ENCODE measurements around the gene GRID1.

The GRID1 gene

DNA sequence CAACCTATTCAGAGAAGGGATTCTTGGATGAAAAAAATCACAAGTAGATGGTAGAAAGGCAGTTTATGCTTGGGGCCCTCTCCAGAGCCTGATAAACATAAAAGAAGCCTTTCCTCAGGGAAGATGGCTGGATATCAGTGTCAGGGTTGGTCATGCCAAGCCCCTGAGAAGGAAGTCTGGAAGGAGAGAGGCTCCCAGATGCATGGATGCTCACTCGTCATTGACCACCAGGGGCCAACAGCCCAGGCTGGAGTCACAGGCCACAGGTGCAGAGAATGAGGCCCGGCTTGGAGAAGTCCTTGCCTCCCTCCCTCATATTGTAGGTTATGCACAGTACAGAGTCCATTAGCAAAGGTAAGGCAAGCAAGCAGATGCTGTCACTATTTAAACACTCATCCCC is 506.7 kb downstream of the GRID1 start:
- Histone ChIP-seq H3K9ac (ENCODE audit: low read length) (no peak overlapping the region), H4K8ac (ENCODE audit: low read length) (no peak overlapping the region), H3K27ac (ENCODE audit: low read length, poor library complexity, severe bottlenecking) (no peak overlapping the region), H3K4ac (ENCODE audit: low read depth in 1 of 2, low read length in 2 of 2) (no peak overlapping the region), H3K27me3 (ENCODE audit: control insufficient read depth in 1 of 2, insufficient read depth in 1 of 2, low read length in 2 of 2) (no peaks in the 10 kb centered on the region), H2BK5ac (ENCODE audit: low read depth, low read length, poor library complexity, severe bottlenecking) (no peak overlapping the region), H3K9me3 (ENCODE audit: control insufficient read depth, low read length) (peaks cover 6% of the 10 kb centered on the region), H2AFZ (ENCODE audit: low read depth, low read length) (no peak overlapping the region), H3K36me3 (ENCODE audit: control insufficient read depth in 1 of 2, insufficient read depth in 2 of 2, low read depth in 1 of 2, low read length in 2 of 2) (no peaks in the 10 kb centered on the region), H3K4me1 (ENCODE audit: control insufficient read depth, insufficient read depth, low read depth, low read length) (no peaks in the 10 kb centered on the region), H3K79me1 (replicated peaks; ENCODE audit: low read length, poor library complexity, severe bottlenecking) (no peaks in the 10 kb centered on the region), H2AK5ac (ENCODE audit: low read length, severe bottlenecking) (no peak overlapping the region), H3K23ac (ENCODE audit: low read length in 2 of 2) (no peak overlapping the region), H4K91ac (ENCODE audit: low read length) (no peak overlapping the region), H3K4me2 (ENCODE audit: low read length, poor library complexity, severe bottlenecking) (no peak overlapping the region), H3K18ac (ENCODE audit: low read depth in 1 of 2, low read length in 2 of 2) (no peak overlapping the region), H3K4me3 (ENCODE audit: insufficient read depth in 1 of 2, low read depth in 1 of 2, low read length in 2 of 2) (no peak overlapping the region), H3K14ac (ENCODE audit: low read length in 2 of 2) (no peak overlapping the region), H2BK12ac (ENCODE audit: low read length in 2 of 2) (no peak overlapping the region), H2BK15ac (ENCODE audit: low read depth, poor library complexity, severe bottlenecking) (peak overlapping the region; percentile 3), H2BK120ac (ENCODE audit: low read depth, low read length) (no peak overlapping the region)
- WGBS = 64% methylated on average over 2 of the region's 2 CpGs
- DNase-seq = no peak

DNA sequence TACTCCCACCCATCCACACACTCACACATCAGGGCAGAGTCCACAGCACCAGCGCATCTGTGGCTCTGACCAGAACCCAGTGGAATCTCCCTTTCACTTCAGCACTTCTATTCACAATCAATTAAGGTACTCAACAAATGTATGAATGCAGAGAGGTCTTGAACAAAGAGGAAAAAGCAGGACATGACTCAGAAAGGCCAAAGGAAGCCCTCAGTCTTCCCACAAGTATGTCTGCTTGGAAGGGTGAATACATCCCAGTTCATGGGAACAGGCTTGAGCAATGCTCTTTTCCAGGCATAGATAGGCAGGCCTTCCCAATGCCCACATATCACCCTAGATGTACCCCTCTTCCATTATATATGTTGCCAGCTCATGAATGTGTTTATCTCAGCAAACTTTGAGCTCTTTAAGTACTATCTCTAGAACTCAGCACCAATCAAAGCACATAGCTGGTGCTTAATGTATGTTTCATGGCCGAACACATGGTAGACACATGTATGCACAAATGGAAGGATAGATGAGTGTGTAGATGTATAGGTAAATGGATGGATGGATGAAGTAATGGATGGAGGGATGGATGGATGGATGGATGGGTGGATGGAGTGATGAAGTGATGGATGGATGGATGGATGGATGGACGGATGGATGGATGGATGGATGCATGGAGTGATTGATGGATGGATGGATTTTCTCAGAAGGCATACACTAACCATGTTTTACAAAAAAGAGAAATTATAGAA is 507.6 kb downstream of the GRID1 start:
- Histone ChIP-seq H3K27ac (ENCODE audit: low read length, poor library complexity, severe bottlenecking) (no peak overlapping the region), H3K23ac (ENCODE audit: low read length in 2 of 2) (no peak overlapping the region), H4K8ac (ENCODE audit: low read length) (no peak overlapping the region), H2BK15ac (ENCODE audit: low read depth, poor library complexity, severe bottlenecking) (no peak overlapping the region), H2BK5ac (ENCODE audit: low read depth, low read length, poor library complexity, severe bottlenecking) (no peak overlapping the region), H3K4me2 (ENCODE audit: low read length, poor library complexity, severe bottlenecking) (no peak overlapping the region), H3K4ac (ENCODE audit: low read depth in 1 of 2, low read length in 2 of 2) (no peak overlapping the region), H3K4me3 (ENCODE audit: insufficient read depth in 1 of 2, low read depth in 1 of 2, low read length in 2 of 2) (no peak overlapping the region), H3K9me3 (ENCODE audit: control insufficient read depth, low read length) (peaks cover 6% of the 10 kb centered on the region), H2AK5ac (ENCODE audit: low read length, severe bottlenecking) (no peak overlapping the region), H4K91ac (ENCODE audit: low read length) (no peak overlapping the region), H3K4me1 (ENCODE audit: control insufficient read depth, insufficient read depth, low read depth, low read length) (no peaks in the 10 kb centered on the region), H3K27me3 (ENCODE audit: control insufficient read depth in 1 of 2, insufficient read depth in 1 of 2, low read length in 2 of 2) (no peaks in the 10 kb centered on the region), H2AFZ (ENCODE audit: low read depth, low read length) (no peak overlapping the region), H2BK12ac (ENCODE audit: low read length in 2 of 2) (no peak overlapping the region), H3K14ac (ENCODE audit: low read length in 2 of 2) (no peak overlapping the region), H2BK120ac (ENCODE audit: low read depth, low read length) (no peak overlapping the region), H3K79me1 (replicated peaks; ENCODE audit: low read length, poor library complexity, severe bottlenecking) (no peaks in the 10 kb centered on the region), H3K18ac (ENCODE audit: low read depth in 1 of 2, low read length in 2 of 2) (no peak overlapping the region), H3K9ac (ENCODE audit: low read length) (no peak overlapping the region), H3K36me3 (ENCODE audit: control insufficient read depth in 1 of 2, insufficient read depth in 2 of 2, low read depth in 1 of 2, low read length in 2 of 2) (no peaks in the 10 kb centered on the region)
- DNase-seq = peak; percentile 8
- WGBS = 95% methylated on average over 3 of the region's 3 CpGs

DNA sequence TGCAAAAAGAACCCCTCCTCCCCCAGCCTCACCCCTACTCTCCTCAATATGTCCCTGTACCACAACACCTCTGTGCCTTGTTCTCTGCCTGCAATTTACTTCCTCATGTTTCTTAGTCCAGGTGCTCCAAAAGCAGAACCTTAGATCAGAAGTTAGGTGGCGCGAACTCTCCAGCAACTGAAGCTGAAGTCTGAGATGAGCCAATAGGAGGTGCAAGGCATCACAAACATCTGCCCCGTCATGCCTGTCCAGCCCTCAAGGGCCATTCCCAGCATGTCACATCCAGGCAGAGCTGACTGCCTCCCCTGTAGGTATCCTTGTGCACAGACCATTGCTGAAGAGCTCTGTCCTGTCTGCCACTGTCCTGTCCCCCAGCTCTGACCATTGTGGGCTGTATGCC is 508.8 kb downstream of the GRID1 start:
- no peaks in the 10 kb centered on the region for H3K4me1 ChIP-seq (ENCODE audit: control insufficient read depth, insufficient read depth, low read depth, low read length)
- no peaks in the 10 kb centered on the region for H3K36me3 ChIP-seq (ENCODE audit: control insufficient read depth in 1 of 2, insufficient read depth in 2 of 2, low read depth in 1 of 2, low read length in 2 of 2)
- H3K4me3 ChIP-seq (ENCODE audit: insufficient read depth in 1 of 2, low read depth in 1 of 2, low read length in 2 of 2) = no peak overlapping the region
- no peaks in the 10 kb centered on the region for H3K27me3 ChIP-seq (ENCODE audit: control insufficient read depth in 1 of 2, insufficient read depth in 1 of 2, low read length in 2 of 2)
- no peak overlapping the region for H3K18ac ChIP-seq (ENCODE audit: low read depth in 1 of 2, low read length in 2 of 2)
- peaks cover 6% of the 10 kb centered on the region for H3K9me3 ChIP-seq (ENCODE audit: control insufficient read depth, low read length)
- 97% methylated on average over 3 of the region's 3 CpGs for WGBS
- no peak overlapping the region for H2AK5ac ChIP-seq (ENCODE audit: low read length, severe bottlenecking)
- no peak overlapping the region for H3K14ac ChIP-seq (ENCODE audit: low read length in 2 of 2)
- H2BK12ac ChIP-seq (ENCODE audit: low read length in 2 of 2) = no peak overlapping the region
- no peak overlapping the region for H2BK5ac ChIP-seq (ENCODE audit: low read depth, low read length, poor library complexity, severe bottlenecking)
- no peaks in the 10 kb centered on the region for H3K79me1 ChIP-seq (replicated peaks; ENCODE audit: low read length, poor library complexity, severe bottlenecking)
- no peak overlapping the region for H4K91ac ChIP-seq (ENCODE audit: low read length)
- no peak overlapping the region for H4K8ac ChIP-seq (ENCODE audit: low read length)
- no peak overlapping the region for H3K23ac ChIP-seq (ENCODE audit: low read length in 2 of 2)
- no peak overlapping the region for H3K4me2 ChIP-seq (ENCODE audit: low read length, poor library complexity, severe bottlenecking)
- no peak overlapping the region for H2BK15ac ChIP-seq (ENCODE audit: low read depth, poor library complexity, severe bottlenecking)
- DNase-seq = no peak
- H2AFZ ChIP-seq (ENCODE audit: low read depth, low read length) = no peak overlapping the region
- H2BK120ac ChIP-seq (ENCODE audit: low read depth, low read length) = no peak overlapping the region
- no peak overlapping the region for H3K27ac ChIP-seq (ENCODE audit: low read length, poor library complexity, severe bottlenecking)
- no peak overlapping the region for H3K9ac ChIP-seq (ENCODE audit: low read length)
- no peak overlapping the region for H3K4ac ChIP-seq (ENCODE audit: low read depth in 1 of 2, low read length in 2 of 2)

DNA sequence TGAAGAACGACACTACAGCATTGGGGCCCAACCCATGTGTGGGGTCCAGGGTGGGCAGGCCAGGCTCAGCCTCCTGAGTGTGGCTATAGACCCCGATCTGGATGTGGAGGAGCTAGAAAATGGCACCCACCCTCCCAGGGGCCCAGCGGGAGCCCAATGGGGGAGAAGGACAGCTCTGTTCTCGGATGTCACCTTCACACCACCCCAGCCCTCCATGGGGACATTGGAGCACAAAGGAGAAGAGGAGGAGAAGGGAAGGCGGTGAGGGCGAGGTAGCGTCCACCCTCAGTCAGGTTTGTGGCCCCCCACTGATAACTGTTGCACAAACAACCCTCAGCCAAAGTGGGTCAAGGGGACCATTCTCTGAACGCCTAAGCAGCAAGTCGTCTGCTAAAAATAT is 509.3 kb downstream of the GRID1 start:
- Histone ChIP-seq H3K36me3 (ENCODE audit: control insufficient read depth in 1 of 2, insufficient read depth in 2 of 2, low read depth in 1 of 2, low read length in 2 of 2) (no peaks in the 10 kb centered on the region), H3K18ac (ENCODE audit: low read depth in 1 of 2, low read length in 2 of 2) (no peak overlapping the region), H4K91ac (ENCODE audit: low read length) (no peak overlapping the region), H3K27ac (ENCODE audit: low read length, poor library complexity, severe bottlenecking) (no peak overlapping the region), H2BK12ac (ENCODE audit: low read length in 2 of 2) (no peak overlapping the region), H4K8ac (ENCODE audit: low read length) (no peak overlapping the region), H3K23ac (ENCODE audit: low read length in 2 of 2) (no peak overlapping the region), H3K79me1 (replicated peaks; ENCODE audit: low read length, poor library complexity, severe bottlenecking) (no peaks in the 10 kb centered on the region), H3K9ac (ENCODE audit: low read length) (no peak overlapping the region), H2AK5ac (ENCODE audit: low read length, severe bottlenecking) (no peak overlapping the region), H2BK15ac (ENCODE audit: low read depth, poor library complexity, severe bottlenecking) (no peak overlapping the region), H3K4me1 (ENCODE audit: control insufficient read depth, insufficient read depth, low read depth, low read length) (no peaks in the 10 kb centered on the region), H3K4me3 (ENCODE audit: insufficient read depth in 1 of 2, low read depth in 1 of 2, low read length in 2 of 2) (no peak overlapping the region), H2AFZ (ENCODE audit: low read depth, low read length) (no peak overlapping the region), H3K4ac (ENCODE audit: low read depth in 1 of 2, low read length in 2 of 2) (no peak overlapping the region), H3K27me3 (ENCODE audit: control insufficient read depth in 1 of 2, insufficient read depth in 1 of 2, low read length in 2 of 2) (no peaks in the 10 kb centered on the region), H3K9me3 (ENCODE audit: control insufficient read depth, low read length) (peaks cover 6% of the 10 kb centered on the region), H3K14ac (ENCODE audit: low read length in 2 of 2) (no peak overlapping the region), H2BK5ac (ENCODE audit: low read depth, low read length, poor library complexity, severe bottlenecking) (no peak overlapping the region), H2BK120ac (ENCODE audit: low read depth, low read length) (no peak overlapping the region), H3K4me2 (ENCODE audit: low read length, poor library complexity, severe bottlenecking) (no peak overlapping the region)
- DNase-seq = no peak
- 85% methylated on average over 6 of the region's 9 CpGs for WGBS

All from mesenchymal stem cell (in vitro differentiated cells and primary cell).